DND-41 (cell line): ENCODE measurements around the gene RSPRY1.

ENCODE experiments used
- ATAC-seq: fragments of 200-7000 bp; cut with Tn5 transposase; 3 replicates; pipeline ENCODE4 v1.9.1; 2021; ENCODE audit warnings: low read depth; ENCODE audit not compliant: insufficient read depth
- DNase-seq: peaks from one replicate; pipeline ENCODE4 v3.0.0-alpha.2; 2020
- H2AFZ ChIP-seq: 2 replicates; pipeline ENCODE4 v1.6.0; 2012; ENCODE audit warnings: low read depth, low read length
- H3K27ac ChIP-seq: 2 replicates; pipeline ENCODE4 v1.5.1; 2012; ENCODE audit warnings: low read length, inconsistent platforms
- H3K27me3 ChIP-seq: fragments of 200-600 bp; sonication (generic); 2 replicates; pipeline ENCODE4 v1.6.0; 2012; ENCODE audit warnings: low read length, mild to moderate bottlenecking, inconsistent platforms; ENCODE audit not compliant: insufficient read depth, poor library complexity
- H3K36me3 ChIP-seq: 2 replicates; pipeline ENCODE4 v1.5.1; 2012; ENCODE audit warnings: low read length, inconsistent platforms; ENCODE audit not compliant: insufficient read depth
- H3K4me1 ChIP-seq: 2 replicates; pipeline ENCODE4 v1.5.1; 2012; ENCODE audit warnings: mild to moderate bottlenecking, low read length; ENCODE audit not compliant: insufficient read depth
- H3K4me2 ChIP-seq: 2 replicates; pipeline ENCODE4 v1.6.0; 2012; ENCODE audit warnings: mild to moderate bottlenecking, moderate library complexity, low read length, inconsistent platforms; ENCODE audit not compliant: insufficient read depth
- H3K4me3 ChIP-seq, 2 experiments: fragments of 200-600 bp in 1 of 2; shearing (Covaris generic) in 1 of 2; 2 replicates each; pipeline ENCODE4 v1.5.1; 2012 to 2016; ENCODE audit warnings: inconsistent platforms in 2 of 2, low read length in 2 of 2, mild to moderate bottlenecking in 2 of 2, low read depth in 1 of 2, moderate library complexity in 1 of 2
- H3K79me2 ChIP-seq: 2 replicates; pipeline ENCODE4 v1.6.0; 2012; ENCODE audit warnings: low read length, inconsistent platforms; ENCODE audit not compliant: insufficient read depth
- H3K9ac ChIP-seq: 2 replicates; pipeline ENCODE4 v1.6.0; 2012; ENCODE audit warnings: low read depth, mild to moderate bottlenecking, inconsistent platforms, low read length, moderate library complexity
- H3K9me3 ChIP-seq: 2 replicates; pipeline ENCODE4 v1.5.1; 2012; ENCODE audit warnings: low read length, moderate library complexity, mild to moderate bottlenecking, inconsistent platforms; ENCODE audit not compliant: insufficient read depth, severe bottlenecking
- H4K20me1 ChIP-seq: 2 replicates; pipeline ENCODE4 v1.6.0; 2012; ENCODE audit warnings: low read length; ENCODE audit not compliant: insufficient read depth
- CTCF ChIP-seq: IDR thresholded peaks from 2 replicates; pipeline ENCODE4 v1.5.1; 2012; ENCODE audit warnings: borderline replicate concordance, low read length, moderate library complexity, mild to moderate bottlenecking; ENCODE audit not compliant: poor library complexity, severe bottlenecking; ENCODE audit errors: extremely low read depth
- EZH2 ChIP-seq: IDR thresholded peaks from 3 replicates; pipeline ENCODE4 v1.6.1; 2012; ENCODE audit warnings: borderline replicate concordance, low read depth, mild to moderate bottlenecking, moderate library complexity, low read length, inconsistent platforms; ENCODE audit not compliant: severe bottlenecking

Gene RSPRY1

GRCh38 chr16:57283214-57283958 is 97.3 kb downstream of the RSPRY1 start:
- Histone ChIP-seq H4K20me1 (peaks cover 10% of the 10 kb centered on the region), H3K27me3 (peaks cover 16% of the 10 kb centered on the region)

GRCh38 chr16:57283959-57284208 is 97.8 kb downstream of the RSPRY1 start:
- DNase-seq (no peak), ATAC-seq (no peak)
- no peak overlapping the region for H3K4me2 ChIP-seq
- H3K79me2 ChIP-seq = no peaks in the 10 kb centered on the region
- H3K9ac ChIP-seq = no peak overlapping the region
- no peaks in the 10 kb centered on the region for H3K4me1 ChIP-seq
- no peak overlapping the region for H3K27ac ChIP-seq
- peaks cover 5% of the 10 kb centered on the region for H4K20me1 ChIP-seq
- no peak for TF ChIP-seq EZH2
- no peak for TF ChIP-seq CTCF
- no peak overlapping the region for H2AFZ ChIP-seq
- H3K27me3 ChIP-seq = peaks cover 12% of the 10 kb centered on the region
- no peaks in the 10 kb centered on the region for H3K36me3 ChIP-seq
- no peak overlapping the region for H3K4me3 ChIP-seq
- no peaks in the 10 kb centered on the region for H3K9me3 ChIP-seq

More at GRCh38 chr16:57283214-57283958, 97.3 kb downstream of the RSPRY1 start:
- ATAC-seq = no peak
- no peak overlapping the region for H2AFZ ChIP-seq
- H3K4me2 ChIP-seq = no peak overlapping the region
- H3K9me3 ChIP-seq = no peaks in the 10 kb centered on the region
- TF ChIP-seq EZH2 (no peak), CTCF (no peak)
- no peak overlapping the region for H3K27ac ChIP-seq
- H3K79me2 ChIP-seq = no peaks in the 10 kb centered on the region
- peaks cover 4% of the 10 kb centered on the region; the same call in 1 of the 2 replicates for H3K4me1 ChIP-seq
- H3K36me3 ChIP-seq = no peaks in the 10 kb centered on the region
- no peak for DNase-seq
- H3K9ac ChIP-seq = no peak overlapping the region
- no peak overlapping the region for H3K4me3 ChIP-seq

GRCh38 chr16:57284209-57284951 is 98.3 kb downstream of the RSPRY1 start, which contains the start of gene PLLP:
Gene PLLP (minus strand): TSS chr16:57284672. CDS start chr16:57284540, 132 bp downstream.
- no peak for ATAC-seq

More at GRCh38 chr16:57284209-57284951, 98.3 kb downstream of the RSPRY1 start, which contains the start of gene PLLP:
- Histone ChIP-seq H3K4me1 (no peaks in the 10 kb centered on the region), H3K9me3 (no peaks in the 10 kb centered on the region), H3K4me2 (no peak within 1 kb of the TSS), H3K4me3 (no peak within 1 kb of the TSS), H3K27ac (no peak within 1 kb of the TSS), H3K9ac (no peak within 1 kb of the TSS), H3K27me3 (peaks cover 8% of the 10 kb centered on the region), H4K20me1 (peaks cover under 1% of the 10 kb centered on the region; the same call in 1 of the 2 replicates), H2AFZ (no peak within 1 kb of the TSS), H3K36me3 (no peaks in the 10 kb centered on the region), H3K79me2 (no peaks in the 10 kb centered on the region)
- DNase-seq = no peak
- no peak for TF ChIP-seq CTCF
- TF ChIP-seq EZH2 = no peak
